ENCODE results near the gene PLCZ1. TPM values are rescaled to one million over a fixed set of nuclear protein-coding genes. Genes with fewer than 3 reads are reported as not detected.

PLCZ1 gene
- total RNA-seq, 4 donors from 2014 or later: not detected

- no peaks in the 10 kb centered on the region for H3K27me3 ChIP-seq
- no peaks in the 10 kb centered on the region for H3K36me3 ChIP-seq
- no peak overlapping the region for H3K27ac ChIP-seq
- TF ChIP-seq POLR2A (IDR thresholded peaks at IDR 0.05) (no peak), CTCF (IDR thresholded peaks at IDR 0.05) (no peak)
- H3K9me3 ChIP-seq: no peaks in the 10 kb centered on the region
- DNase-seq: no peak
- no peaks in the 10 kb centered on the region for H3K4me1 ChIP-seq
- H3K4me3 ChIP-seq: no peak overlapping the region
Observed at GRCh38 chr12:18719922-18720510, 17.8 kb downstream of the PLCZ1 start.

GRCh38 chr12:18718462-18718861, 19.4 kb downstream of the PLCZ1 start:
- no peaks in the 10 kb centered on the region for H3K27me3 ChIP-seq
- no peak overlapping the region for H3K27ac ChIP-seq
- no peaks in the 10 kb centered on the region for H3K36me3 ChIP-seq
- TF ChIP-seq CTCF (IDR thresholded peaks at IDR 0.05) (no peak), POLR2A (IDR thresholded peaks at IDR 0.05) (no peak)
- H3K4me3 ChIP-seq: no peak overlapping the region
- no peaks in the 10 kb centered on the region for H3K9me3 ChIP-seq
- H3K4me1 ChIP-seq: no peaks in the 10 kb centered on the region
- no peak for DNase-seq

- no peak for DNase-seq
- Histone ChIP-seq H3K27me3 (no peaks in the 10 kb centered on the region), H3K4me3 (no peak overlapping the region), H3K27ac (no peak overlapping the region), H3K9me3 (no peaks in the 10 kb centered on the region), H3K36me3 (no peaks in the 10 kb centered on the region), H3K4me1 (no peaks in the 10 kb centered on the region)
- TF ChIP-seq CTCF (IDR thresholded peaks at IDR 0.05) (no peak), POLR2A (IDR thresholded peaks at IDR 0.05) (no peak)
Observed at GRCh38 chr12:18716236-18716635, 21.6 kb downstream of the PLCZ1 start.

GRCh38 chr12:18706798-18707197, 31.0 kb downstream of the PLCZ1 start:
- Histone ChIP-seq H3K27ac (no peak overlapping the region), H3K4me1 (no peaks in the 10 kb centered on the region), H3K27me3 (no peaks in the 10 kb centered on the region), H3K4me3 (no peak overlapping the region), H3K9me3 (no peaks in the 10 kb centered on the region), H3K36me3 (no peaks in the 10 kb centered on the region)
- DNase-seq: no peak
- TF ChIP-seq CTCF (IDR thresholded peaks at IDR 0.05): no peak
- no peak for TF ChIP-seq POLR2A (IDR thresholded peaks at IDR 0.05)

- Histone ChIP-seq H3K36me3 (no peaks in the 10 kb centered on the region), H3K27me3 (no peaks in the 10 kb centered on the region), H3K27ac (no peak overlapping the region), H3K4me1 (no peaks in the 10 kb centered on the region), H3K4me3 (no peak overlapping the region), H3K9me3 (no peaks in the 10 kb centered on the region)
- TF ChIP-seq POLR2A (IDR thresholded peaks at IDR 0.05) (no peak), CTCF (IDR thresholded peaks at IDR 0.05) (no peak)
- DNase-seq: no peak
Observed at GRCh38 chr12:18703911-18704310, 33.9 kb downstream of the PLCZ1 start.

GRCh38 chr12:18703321-18703720, 34.5 kb downstream of the PLCZ1 start:
- TF ChIP-seq POLR2A (IDR thresholded peaks at IDR 0.05): no peak
- no peak for TF ChIP-seq CTCF (IDR thresholded peaks at IDR 0.05)
- Histone ChIP-seq H3K27ac (no peak overlapping the region), H3K27me3 (no peaks in the 10 kb centered on the region), H3K4me3 (no peak overlapping the region), H3K36me3 (no peaks in the 10 kb centered on the region), H3K4me1 (no peaks in the 10 kb centered on the region), H3K9me3 (no peaks in the 10 kb centered on the region)
- no peak for DNase-seq

Measured in Peyer's patch (tissue), 4 donors.